Activated T-helper 1 cell treated with anti-CD3 and anti-CD28 coated beads, Interleukin-12 subunit alpha, Interleukin-12 subunit beta, Interleukin-2, Interleukin-4 antibody, amounts not matched to agents 30 ng/mL and 10 ng/mL and 1 ng/mL, durations not matched to agents 14 hours and 24 hours and 36 hours (primary cell): ENCODE data around the gene RNF213. TPM values are rescaled to one million over a fixed set of nuclear protein-coding genes. Genes with fewer than 3 reads are reported as not detected.

ENCODE experiments used
- DNase-seq: peaks from one replicate; pipeline ENCODE4 v3.0.0; 2021; ENCODE audit warnings: low spot score
- H3K27ac Mint-ChIP-seq: one replicate; pipeline ENCODE4 v1.8.0; 2021; ENCODE audit warnings: mild to moderate bottlenecking, mixed read lengths
- H3K27me3 Mint-ChIP-seq: one replicate; pipeline ENCODE4 v1.8.0; 2022; ENCODE audit warnings: mild to moderate bottlenecking, moderate library complexity, mixed read lengths; ENCODE audit not compliant: insufficient read depth
- H3K36me3 Mint-ChIP-seq: one replicate; pipeline ENCODE4 v1.8.0; 2021; ENCODE audit warnings: low read depth, mixed read lengths
- H3K4me1 Mint-ChIP-seq: one replicate; pipeline ENCODE4 v1.8.0; 2021; ENCODE audit warnings: low read depth, mixed read lengths
- H3K4me3 Mint-ChIP-seq: one replicate; pipeline ENCODE4 v1.8.0; 2021; ENCODE audit warnings: mild to moderate bottlenecking, moderate library complexity, mixed read lengths
- H3K9me3 Mint-ChIP-seq: one replicate; pipeline ENCODE4 v1.8.0; 2021; ENCODE audit warnings: mixed read lengths
- intact Hi-C: fragments of 100-400 bp; cut with micrococcal nuclease; formaldehyde crosslinking; loops from one replicate; pipeline ENCODE4 v1.15.1; 2024
- total RNA-seq: library from RNA; stranded (reverse); gene quantifications from 2 replicates; pipeline ENCODE4 v1.2.3, GENCODE V29; 2022

The RNF213 gene
- total RNA-seq, 1 donor from 2014 or later = 290 TPM

GRCh38 chr17:80287038-80287437, 26.4 kb downstream of the RNF213 start:
- Mint-ChIP-seq H3K27ac (peak overlapping the region; percentile 72), H3K4me3 (no peak overlapping the region), H3K4me1 (peaks cover 5% of the 10 kb centered on the region), H3K27me3 (no peaks in the 10 kb centered on the region), H3K9me3 (no peaks in the 10 kb centered on the region), H3K36me3 (peaks cover 39% of the 10 kb centered on the region)
- no peak for DNase-seq
- intact Hi-C loops = no loop called here

- H3K4me1 Mint-ChIP-seq = peaks cover 5% of the 10 kb centered on the region
- DNase-seq = no peak
- no peaks in the 10 kb centered on the region for H3K27me3 Mint-ChIP-seq
- no peak overlapping the region for H3K4me3 Mint-ChIP-seq
- intact Hi-C loops = no loop called here
- peak overlapping the region; percentile 68 for H3K27ac Mint-ChIP-seq
- peaks cover 40% of the 10 kb centered on the region for H3K36me3 Mint-ChIP-seq
- no peaks in the 10 kb centered on the region for H3K9me3 Mint-ChIP-seq
Observed at GRCh38 chr17:80287806-80288567, 27.3 kb downstream of the RNF213 start.

GRCh38 chr17:80289616-80290015, 29.0 kb downstream of the RNF213 start:
- DNase-seq = no peak
- Mint-ChIP-seq H3K4me3 (no peak overlapping the region), H3K27me3 (no peaks in the 10 kb centered on the region), H3K36me3 (peaks cover 44% of the 10 kb centered on the region), H3K9me3 (no peaks in the 10 kb centered on the region), H3K4me1 (peaks cover 7% of the 10 kb centered on the region), H3K27ac (peak overlapping the region; percentile 34)
- intact Hi-C loops = no loop called here

GRCh38 chr17:80290156-80290555, 29.5 kb downstream of the RNF213 start:
- Mint-ChIP-seq H3K36me3 (peaks cover 42% of the 10 kb centered on the region), H3K27me3 (no peaks in the 10 kb centered on the region), H3K4me3 (no peak overlapping the region), H3K4me1 (peaks cover 5% of the 10 kb centered on the region), H3K27ac (peak overlapping the region; percentile 67), H3K9me3 (no peaks in the 10 kb centered on the region)
- intact Hi-C loops = no loop called here
- DNase-seq = no peak

GRCh38 chr17:80291260-80291659, 30.6 kb downstream of the RNF213 start:
- Mint-ChIP-seq H3K9me3 (no peaks in the 10 kb centered on the region), H3K27me3 (no peaks in the 10 kb centered on the region), H3K36me3 (peaks cover 52% of the 10 kb centered on the region), H3K27ac (no peak overlapping the region), H3K4me1 (peaks cover 14% of the 10 kb centered on the region), H3K4me3 (no peak overlapping the region)
- no peak for DNase-seq
- intact Hi-C loops = no loop called here

GRCh38 chr17:80291691-80292487, 31.2 kb downstream of the RNF213 start:
- intact Hi-C loops = no loop called here
- no peak for DNase-seq
- Mint-ChIP-seq H3K4me3 (no peak overlapping the region), H3K9me3 (no peaks in the 10 kb centered on the region), H3K36me3 (peaks cover 57% of the 10 kb centered on the region), H3K4me1 (peaks cover 14% of the 10 kb centered on the region), H3K27me3 (no peaks in the 10 kb centered on the region), H3K27ac (no peak overlapping the region)

- no peak overlapping the region for H3K27ac Mint-ChIP-seq
- no peak for DNase-seq
- H3K9me3 Mint-ChIP-seq = no peaks in the 10 kb centered on the region
- intact Hi-C loops = no loop called here
- no peaks in the 10 kb centered on the region for H3K27me3 Mint-ChIP-seq
- peaks cover 51% of the 10 kb centered on the region for H3K36me3 Mint-ChIP-seq
- peaks cover 14% of the 10 kb centered on the region for H3K4me1 Mint-ChIP-seq
- no peak overlapping the region for H3K4me3 Mint-ChIP-seq
Observed at GRCh38 chr17:80292521-80292971, 31.9 kb downstream of the RNF213 start.

- no peak for DNase-seq
- intact Hi-C loops = no loop called here
- Mint-ChIP-seq H3K4me1 (peaks cover 22% of the 10 kb centered on the region), H3K4me3 (no peak overlapping the region), H3K36me3 (peaks cover 54% of the 10 kb centered on the region), H3K27me3 (no peaks in the 10 kb centered on the region), H3K9me3 (no peaks in the 10 kb centered on the region), H3K27ac (peak overlapping the region; percentile 65)
Observed at GRCh38 chr17:80294210-80294609, 33.6 kb downstream of the RNF213 start.

- no peak overlapping the region for H3K4me3 Mint-ChIP-seq
- H3K4me1 Mint-ChIP-seq = peaks cover 26% of the 10 kb centered on the region
- DNase-seq = no peak
- H3K27ac Mint-ChIP-seq = peak overlapping the region; percentile 65
- intact Hi-C loops = no loop called here
- no peaks in the 10 kb centered on the region for H3K27me3 Mint-ChIP-seq
- no peaks in the 10 kb centered on the region for H3K9me3 Mint-ChIP-seq
- H3K36me3 Mint-ChIP-seq = peaks cover 53% of the 10 kb centered on the region
Observed at GRCh38 chr17:80294653-80295052, 34.0 kb downstream of the RNF213 start.

- H3K27me3 Mint-ChIP-seq = no peaks in the 10 kb centered on the region
- peaks cover 52% of the 10 kb centered on the region for H3K36me3 Mint-ChIP-seq
- no peak overlapping the region for H3K27ac Mint-ChIP-seq
- H3K9me3 Mint-ChIP-seq = no peaks in the 10 kb centered on the region
- no peak overlapping the region for H3K4me3 Mint-ChIP-seq
- intact Hi-C loops = no loop called here
- DNase-seq = no peak
- peaks cover 29% of the 10 kb centered on the region for H3K4me1 Mint-ChIP-seq
Observed at GRCh38 chr17:80295146-80295545, 34.5 kb downstream of the RNF213 start.

- H3K4me3 Mint-ChIP-seq = no peak overlapping the region
- no peak overlapping the region for H3K27ac Mint-ChIP-seq
- no peaks in the 10 kb centered on the region for H3K9me3 Mint-ChIP-seq
- H3K4me1 Mint-ChIP-seq = peaks cover 33% of the 10 kb centered on the region
- H3K36me3 Mint-ChIP-seq = peaks cover 49% of the 10 kb centered on the region
- intact Hi-C loops = no loop called here
- H3K27me3 Mint-ChIP-seq = no peaks in the 10 kb centered on the region
- DNase-seq = no peak
Observed at GRCh38 chr17:80295559-80295958, 34.9 kb downstream of the RNF213 start.

GRCh38 chr17:80296221-80296620, 35.6 kb downstream of the RNF213 start:
- H3K4me3 Mint-ChIP-seq = no peak overlapping the region
- no peaks in the 10 kb centered on the region for H3K27me3 Mint-ChIP-seq
- peak overlapping the region; percentile 67 for H3K27ac Mint-ChIP-seq
- H3K4me1 Mint-ChIP-seq = peaks cover 40% of the 10 kb centered on the region
- intact Hi-C loops = no loop called here
- H3K36me3 Mint-ChIP-seq = peaks cover 54% of the 10 kb centered on the region
- H3K9me3 Mint-ChIP-seq = no peaks in the 10 kb centered on the region
- no peak for DNase-seq

- DNase-seq = no peak
- H3K9me3 Mint-ChIP-seq = no peaks in the 10 kb centered on the region
- H3K4me1 Mint-ChIP-seq = peaks cover 46% of the 10 kb centered on the region
- no peak overlapping the region for H3K4me3 Mint-ChIP-seq
- intact Hi-C loops = no loop called here
- no peaks in the 10 kb centered on the region for H3K27me3 Mint-ChIP-seq
- peaks cover 57% of the 10 kb centered on the region for H3K36me3 Mint-ChIP-seq
- H3K27ac Mint-ChIP-seq = no peak overlapping the region
Observed at GRCh38 chr17:80297996-80298560, 37.4 kb downstream of the RNF213 start.
